Liver (tissue), 9 donors: ENCODE results near the gene GLIS1. TPM values are rescaled to one million over a fixed set of nuclear protein-coding genes. Genes with fewer than 3 reads are reported as not detected.

Experiments
- DNase-seq: peaks from one replicate; pipeline ENCODE4 v3.0.0-alpha.2; 2017; ENCODE audit warnings: low spot score
- H3K27ac ChIP-seq, 2 donors: one replicate each; pipeline ENCODE4 v1.7.0; 2013; ENCODE audit warnings: inconsistent platforms in 2 of 2, low read length in 2 of 2, control low read depth in 1 of 2, low read depth in 1 of 2, mild to moderate bottlenecking in 1 of 2
- H3K27me3 ChIP-seq, 4 donors: one replicate each; pipeline versions ENCODE4 v1.6.1 to v1.7.0; 2013; ENCODE audit warnings: low read length in 3 of 4, inconsistent platforms in 1 of 4, mild to moderate bottlenecking in 1 of 4, moderate library complexity in 1 of 4; ENCODE audit not compliant: control insufficient read depth in 4 of 4, insufficient read depth in 4 of 4
- H3K36me3 ChIP-seq, 4 donors: one replicate each; pipeline versions ENCODE4 v1.6.1 to v1.7.0; 2013; ENCODE audit warnings: low read length in 3 of 4, mild to moderate bottlenecking in 3 of 4, low read depth in 1 of 4, moderate library complexity in 1 of 4; ENCODE audit not compliant: control insufficient read depth in 4 of 4, insufficient read depth in 3 of 4
- H3K4me1 ChIP-seq, 4 donors: one replicate each; pipeline versions ENCODE4 v1.6.1 to v1.7.0; 2013; ENCODE audit warnings: low read length in 3 of 4, mild to moderate bottlenecking in 3 of 4, moderate library complexity in 1 of 4; ENCODE audit not compliant: control insufficient read depth in 4 of 4, insufficient read depth in 4 of 4
- H3K4me3 ChIP-seq, 3 donors: one replicate each; pipeline versions ENCODE4 v1.6.1 to v1.7.0; 2013; ENCODE audit warnings: low read length in 3 of 3, control low read depth in 1 of 3, low read depth in 1 of 3, mild to moderate bottlenecking in 1 of 3
- H3K9ac ChIP-seq, 2 donors: one replicate each; pipeline ENCODE4 v1.7.0; 2013; ENCODE audit warnings: low read length in 2 of 2, mild to moderate bottlenecking in 2 of 2, moderate library complexity in 2 of 2, control low read depth in 1 of 2, low read depth in 1 of 2
- H3K9me3 ChIP-seq, 4 donors: one replicate each; pipeline versions ENCODE4 v1.6.1 to v1.7.0; 2013; ENCODE audit warnings: low read length in 3 of 4; ENCODE audit not compliant: control insufficient read depth in 4 of 4
- ATF3 ChIP-seq: IDR thresholded peaks from 2 replicates; pipeline ENCODE4 v1.6.1; 2016; ENCODE audit warnings: antibody characterized with exemption
- EGR1 ChIP-seq, 2 donors: IDR thresholded peaks; 2 replicates each; pipeline ENCODE4 v1.6.1; 2016 to 2018; ENCODE audit warnings: antibody characterized with exemption in 2 of 2, low read depth in 2 of 2
- FOXA2 ChIP-seq: IDR thresholded peaks from 2 replicates; pipeline ENCODE4 v1.6.1; 2016; ENCODE audit warnings: antibody characterized with exemption
- GABPA ChIP-seq, 2 donors: IDR thresholded peaks in 1 of 2; conservative IDR thresholded peaks in 1 of 2; 2 replicates each; pipeline ENCODE4 v1.6.1; 2016; ENCODE audit warnings: antibody characterized with exemption in 2 of 2, mild to moderate bottlenecking in 1 of 2, moderate library complexity in 1 of 2
- HNF4A ChIP-seq, 2 donors: conservative IDR thresholded peaks; 2 replicates each; pipeline ENCODE4 v1.6.1; 2016; ENCODE audit warnings: antibody characterized with exemption in 2 of 2, mild to moderate bottlenecking in 2 of 2
- HNF4G ChIP-seq: IDR thresholded peaks from 2 replicates; pipeline ENCODE4 v1.6.1; 2016; ENCODE audit warnings: antibody characterized with exemption
- JUND ChIP-seq, 2 donors: IDR thresholded peaks; 2 replicates each; pipeline ENCODE4 v1.6.1; 2016; ENCODE audit warnings: antibody characterized with exemption in 2 of 2
- TAF1 ChIP-seq: conservative IDR thresholded peaks from 2 replicates; pipeline ENCODE4 v1.6.1; 2016; ENCODE audit warnings: antibody characterized with exemption, mild to moderate bottlenecking
- YY1 ChIP-seq: IDR thresholded peaks from 2 replicates; pipeline ENCODE4 v1.6.1; 2016; ENCODE audit warnings: antibody characterized with exemption, mild to moderate bottlenecking
- WGBS: extraction: QIAGEN DNeasy Blood & Tissue Kit; methylation state at CpG from one replicate; pipeline ENCODE4 v1.1.7; 2013; 5-methylcytosine and 5-hydroxymethylcytosine counted together
- polyA plus RNA-seq, 2 donors: library from polyadenylated mRNA; stranded (reverse) in 1 of 2; unstranded in 1 of 2; fragments of 200-250 nt in 1 of 2; fragments of >200 nt in 1 of 2; fragmentation: Nextera tagmentation in 1 of 2; extraction: Ambion mirVana in 1 of 2; gene quantifications; one replicate each; pipeline versions ENCODE4 v1.2.1 to v1.2.3, GENCODE V29; 2013 to 2015
- total RNA-seq, 2 donors: library from RNA; depleted of rRNA; stranded (reverse); fragments of >200 nt; gene quantifications; one replicate each; pipeline ENCODE4 v1.2.3, GENCODE V29; 2014
- TF ChIP-seq, protein P1 (sequence below): fragments of 150-350 bp; IDR thresholded peaks from 2 replicates; pipeline ENCODE4 v1.5.1; 2017; ENCODE audit warnings: improper control_type of control experiment, low read depth, low read length; ENCODE audit not compliant: missing input control
- TF ChIP-seq, protein P2 (sequence below): IDR thresholded peaks from 2 replicates; pipeline ENCODE4 v1.6.1; 2016; ENCODE audit warnings: antibody characterized with exemption
- donor health status: healthy.
- donor health status: healthy.
- donor health status: healthy.
- donor health status: healthy.
- donor health status: healthy.

The GLIS1 gene
- total and polyA plus RNA-seq, 4 donors = under 0.01 to 0.05 TPM; not detected in 2

DNA sequence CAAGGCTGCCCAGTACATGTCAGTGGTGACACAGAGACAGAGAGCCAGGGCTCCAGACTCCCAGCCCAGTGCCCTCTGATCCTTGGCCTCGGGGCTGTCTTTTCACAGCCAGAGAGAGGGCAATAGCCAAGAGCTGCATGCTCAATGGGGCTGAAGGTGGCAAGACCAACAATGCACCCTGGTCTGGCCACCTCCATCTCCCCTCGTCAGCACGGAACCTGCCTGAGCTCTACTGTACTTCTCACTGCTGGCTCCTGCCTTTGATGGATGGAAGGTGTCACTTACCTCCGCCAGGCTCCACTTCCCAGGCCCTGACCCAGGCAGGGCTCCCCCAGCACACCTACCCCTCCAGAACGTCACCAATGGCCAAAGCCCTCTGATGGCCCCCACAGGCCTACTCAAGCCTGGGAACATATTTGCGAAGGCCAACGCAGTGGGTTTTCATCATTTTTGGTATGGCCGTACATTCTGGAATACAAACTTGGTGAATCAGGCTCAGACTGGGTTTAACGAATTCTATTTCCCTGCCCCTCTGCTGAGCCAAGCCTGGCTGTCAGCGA lies 191.7 kb downstream of the GLIS1 start:
- 85% methylated on average over 10 of the region's 10 CpGs for WGBS
- no peak overlapping the region for H3K27ac ChIP-seq
- TF ChIP-seq TAF1 (no peak), JUND (IDR thresholded peaks at IDR 0.05) (no peak), HNF4A (conservative IDR thresholded peaks at IDR 0.05) (no peak), YY1 (no peak)
- TF ChIP-seq, protein P1, sequence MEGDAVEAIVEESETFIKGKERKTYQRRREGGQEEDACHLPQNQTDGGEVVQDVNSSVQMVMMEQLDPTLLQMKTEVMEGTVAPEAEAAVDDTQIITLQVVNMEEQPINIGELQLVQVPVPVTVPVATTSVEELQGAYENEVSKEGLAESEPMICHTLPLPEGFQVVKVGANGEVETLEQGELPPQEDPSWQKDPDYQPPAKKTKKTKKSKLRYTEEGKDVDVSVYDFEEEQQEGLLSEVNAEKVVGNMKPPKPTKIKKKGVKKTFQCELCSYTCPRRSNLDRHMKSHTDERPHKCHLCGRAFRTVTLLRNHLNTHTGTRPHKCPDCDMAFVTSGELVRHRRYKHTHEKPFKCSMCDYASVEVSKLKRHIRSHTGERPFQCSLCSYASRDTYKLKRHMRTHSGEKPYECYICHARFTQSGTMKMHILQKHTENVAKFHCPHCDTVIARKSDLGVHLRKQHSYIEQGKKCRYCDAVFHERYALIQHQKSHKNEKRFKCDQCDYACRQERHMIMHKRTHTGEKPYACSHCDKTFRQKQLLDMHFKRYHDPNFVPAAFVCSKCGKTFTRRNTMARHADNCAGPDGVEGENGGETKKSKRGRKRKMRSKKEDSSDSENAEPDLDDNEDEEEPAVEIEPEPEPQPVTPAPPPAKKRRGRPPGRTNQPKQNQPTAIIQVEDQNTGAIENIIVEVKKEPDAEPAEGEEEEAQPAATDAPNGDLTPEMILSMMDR = no peak
- TF ChIP-seq, protein P2, sequence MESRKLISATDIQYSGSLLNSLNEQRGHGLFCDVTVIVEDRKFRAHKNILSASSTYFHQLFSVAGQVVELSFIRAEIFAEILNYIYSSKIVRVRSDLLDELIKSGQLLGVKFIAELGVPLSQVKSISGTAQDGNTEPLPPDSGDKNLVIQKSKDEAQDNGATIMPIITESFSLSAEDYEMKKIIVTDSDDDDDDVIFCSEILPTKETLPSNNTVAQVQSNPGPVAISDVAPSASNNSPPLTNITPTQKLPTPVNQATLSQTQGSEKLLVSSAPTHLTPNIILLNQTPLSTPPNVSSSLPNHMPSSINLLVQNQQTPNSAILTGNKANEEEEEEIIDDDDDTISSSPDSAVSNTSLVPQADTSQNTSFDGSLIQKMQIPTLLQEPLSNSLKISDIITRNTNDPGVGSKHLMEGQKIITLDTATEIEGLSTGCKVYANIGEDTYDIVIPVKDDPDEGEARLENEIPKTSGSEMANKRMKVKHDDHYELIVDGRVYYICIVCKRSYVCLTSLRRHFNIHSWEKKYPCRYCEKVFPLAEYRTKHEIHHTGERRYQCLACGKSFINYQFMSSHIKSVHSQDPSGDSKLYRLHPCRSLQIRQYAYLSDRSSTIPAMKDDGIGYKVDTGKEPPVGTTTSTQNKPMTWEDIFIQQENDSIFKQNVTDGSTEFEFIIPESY = no peak
- no peak for DNase-seq
- H3K9ac ChIP-seq = no peak overlapping the region
- no peak overlapping the region for H3K4me3 ChIP-seq
- H3K27me3 ChIP-seq = no peaks in the 10 kb centered on the region
- peaks cover 0 to 3% (median 0%) of the 10 kb centered on the region in 4 donors for H3K4me1 ChIP-seq
- no peaks in the 10 kb centered on the region for H3K36me3 ChIP-seq
- no peaks in the 10 kb centered on the region for H3K9me3 ChIP-seq

DNA sequence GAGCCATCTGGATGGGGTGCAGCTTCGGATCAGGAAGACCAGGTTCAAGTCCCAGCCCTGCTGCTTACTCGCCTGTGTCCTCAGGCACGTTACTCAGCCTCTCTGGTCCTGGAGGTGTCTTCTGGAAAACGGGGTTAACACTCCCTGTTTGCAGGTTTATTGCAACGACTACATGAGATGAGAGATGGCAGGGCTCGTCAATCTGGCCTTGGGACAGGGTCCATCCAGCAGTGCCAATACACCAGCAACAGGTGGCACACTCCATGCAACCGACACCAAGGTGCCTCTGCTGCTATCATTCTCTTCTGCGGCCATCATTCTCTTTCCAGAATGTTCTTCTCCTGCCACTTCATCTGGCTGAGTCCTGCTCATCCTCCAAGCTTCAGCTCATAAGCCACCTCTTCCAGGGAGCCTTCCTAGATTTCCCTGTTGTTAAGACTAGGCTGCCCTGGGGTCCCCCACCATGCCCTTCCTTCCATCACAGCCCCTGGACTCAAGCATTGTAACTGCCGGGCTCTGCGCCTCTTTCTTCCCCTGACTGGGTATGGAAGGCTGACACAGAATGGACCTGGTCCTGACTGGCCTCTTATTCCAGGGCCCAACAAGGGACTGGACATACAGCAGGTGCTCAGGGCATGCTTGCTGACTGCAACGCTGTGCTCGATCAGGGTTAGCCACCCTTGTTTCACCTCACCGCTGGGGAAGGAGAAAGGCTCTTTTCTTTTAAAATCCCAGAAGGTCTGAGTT lies 192.4 kb downstream of the GLIS1 start:
- TF ChIP-seq JUND (IDR thresholded peaks at IDR 0.05) (no peak), TAF1 (no peak), FOXA2 (no peak), GABPA (IDR thresholded peaks at IDR 0.05 in 1 of 2, conservative IDR thresholded peaks at IDR 0.05 in 1 of 2) (no peak), EGR1 (IDR thresholded peaks at IDR 0.05; ENCODE audit: low read depth in 2 of 2) (no peak), HNF4G (no peak), ATF3 (no peak)
- TF ChIP-seq, protein P2 = no peak
- TF ChIP-seq, protein P1 = no peak
- no peak overlapping the region for H3K4me3 ChIP-seq
- H3K9me3 ChIP-seq = no peaks in the 10 kb centered on the region
- WGBS = 79% methylated on average over 13 of the region's 13 CpGs
- peaks cover 0 to 3% (median 0%) of the 10 kb centered on the region in 4 donors for H3K4me1 ChIP-seq
- no peak for DNase-seq
- H3K27ac ChIP-seq = no peak overlapping the region
- H3K9ac ChIP-seq = no peak overlapping the region
- no peaks in the 10 kb centered on the region for H3K27me3 ChIP-seq
- H3K36me3 ChIP-seq = no peaks in the 10 kb centered on the region
